ENCODE measurements around the gene ADD2. TPM values are rescaled to one million over a fixed set of nuclear protein-coding genes. Genes with fewer than 3 reads are reported as not detected.
A peak's percentile ranks its signal among the peaks of the same experiment; 100 is the strongest.
"Not testable (repeated sequence)": the region's sequence is repeated elsewhere in the genome, so short reads cannot be mapped to it uniquely, and the experiment has no call there.

ADD2 gene
- total RNA-seq, 1 experiment from 2014 or later: 13.3 TPM

GRCh38 chr2:70626254-70626990 is 141.6 kb downstream of the ADD2 start:
- H3K9me3 ChIP-seq: no peaks in the 10 kb centered on the region
- H3K27me3 ChIP-seq: 0 out of 2 replicates have a peak, but pooled peaks cover 2% of the 10 kb centered on the region
- no peaks in the 10 kb centered on the region for H3K36me3 ChIP-seq
- no peak for DNase-seq
- H3K4me3 ChIP-seq: no peak overlapping the region

- H3K4me3 ChIP-seq, H3K36me3 ChIP-seq, H3K27me3 ChIP-seq, DNase-seq, H3K9me3 ChIP-seq: not testable (repeated sequence)
Measured at GRCh38 chr2:70621536-70621935, 146.5 kb downstream of the ADD2 start.

- no peaks in the 10 kb centered on the region for H3K36me3 ChIP-seq
- no peaks in the 10 kb centered on the region for H3K9me3 ChIP-seq
- no peak overlapping the region for H3K4me3 ChIP-seq
- no peak for DNase-seq
- H3K27me3 ChIP-seq: no peaks in the 10 kb centered on the region; the same call in 1 of the 2 replicates
Measured at GRCh38 chr2:70620020-70620419, 148.0 kb downstream of the ADD2 start.

GRCh38 chr2:70619167-70619566 is 148.8 kb downstream of the ADD2 start:
- no peaks in the 10 kb centered on the region for H3K9me3 ChIP-seq
- DNase-seq: no peak
- H3K27me3 ChIP-seq: no peaks in the 10 kb centered on the region; the same call in 1 of the 2 replicates
- no peaks in the 10 kb centered on the region for H3K36me3 ChIP-seq
- H3K4me3 ChIP-seq: no peak overlapping the region

GRCh38 chr2:70616168-70616694 is 151.8 kb downstream of the ADD2 start:
- H3K4me3 ChIP-seq: no peak overlapping the region
- DNase-seq: no peak
- H3K36me3 ChIP-seq: no peaks in the 10 kb centered on the region
- H3K27me3 ChIP-seq: no peaks in the 10 kb centered on the region; the same call in 1 of the 2 replicates
- no peaks in the 10 kb centered on the region for H3K9me3 ChIP-seq

- Histone ChIP-seq H3K36me3 (no peaks in the 10 kb centered on the region), H3K27me3 (no peaks in the 10 kb centered on the region; the same call in 1 of the 2 replicates), H3K9me3 (no peaks in the 10 kb centered on the region), H3K4me3 (no peak overlapping the region)
- DNase-seq: no peak
Measured at GRCh38 chr2:70615222-70615621, 152.8 kb downstream of the ADD2 start.

- Histone ChIP-seq H3K27me3 (no peaks in the 10 kb centered on the region; the same call in 1 of the 2 replicates), H3K9me3 (no peaks in the 10 kb centered on the region), H3K4me3 (no peak overlapping the region), H3K36me3 (no peaks in the 10 kb centered on the region)
- DNase-seq: no peak
Measured at GRCh38 chr2:70613521-70613920, 154.5 kb downstream of the ADD2 start.

GRCh38 chr2:70612574-70612973 is 155.4 kb downstream of the ADD2 start:
- H3K4me3 ChIP-seq: no peak overlapping the region
- no peak for DNase-seq
- H3K9me3 ChIP-seq: no peaks in the 10 kb centered on the region
- no peaks in the 10 kb centered on the region for H3K36me3 ChIP-seq
- no peaks in the 10 kb centered on the region for H3K27me3 ChIP-seq

- Histone ChIP-seq H3K9me3 (no peaks in the 10 kb centered on the region), H3K27me3 (no peaks in the 10 kb centered on the region), H3K4me3 (no peak overlapping the region), H3K36me3 (no peaks in the 10 kb centered on the region)
- DNase-seq: no peak
Measured at GRCh38 chr2:70608373-70608772, 159.6 kb downstream of the ADD2 start.

- Histone ChIP-seq H3K36me3 (no peaks in the 10 kb centered on the region), H3K4me3 (no peak overlapping the region), H3K9me3 (no peaks in the 10 kb centered on the region), H3K27me3 (no peaks in the 10 kb centered on the region)
- DNase-seq: peak; percentile 77
Measured at GRCh38 chr2:70607121-70607561, 160.9 kb downstream of the ADD2 start.

Other genes starting within 250 kb of the ADD2 start
- 0.05 and 0.43 TPM in 2 replicates for gene TGFA, start 214.4 kb downstream of the ADD2 start, total RNA-seq (2014; rRNA removed; shearing (Covaris generic); ENCODE audit: low replicate concordance)
- gene FIGLA, start 22.4 kb upstream of the ADD2 start, total RNA-seq (2014; rRNA removed; shearing (Covaris generic); ENCODE audit: low replicate concordance): not detected in 2 replicates
- not detected in 2 replicates for gene CLEC4F, start 52.4 kb upstream of the ADD2 start, total RNA-seq (2014; rRNA removed; shearing (Covaris generic); ENCODE audit: low replicate concordance)
- gene CD207, start 67.6 kb upstream of the ADD2 start, total RNA-seq (2014; rRNA removed; shearing (Covaris generic); ENCODE audit: low replicate concordance): not detected in 2 replicates
- 1.9 TPM in 1 of 2 replicates, not detected in the other for gene VAX2, start 132.4 kb upstream of the ADD2 start, total RNA-seq (2014; rRNA removed; shearing (Covaris generic); ENCODE audit: low replicate concordance)
- not detected in 2 replicates for gene ATP6V1B1, start 167.7 kb upstream of the ADD2 start, total RNA-seq (2014; rRNA removed; shearing (Covaris generic); ENCODE audit: low replicate concordance)
- not detected in 2 replicates for gene ANKRD53, start 210.4 kb upstream of the ADD2 start, total RNA-seq (2014; rRNA removed; shearing (Covaris generic); ENCODE audit: low replicate concordance)
- gene TEX261, start 226.7 kb upstream of the ADD2 start, total RNA-seq (2014; rRNA removed; shearing (Covaris generic); ENCODE audit: low replicate concordance): 39.8 and 78.4 TPM in 2 replicates